Adipose tissue (tissue), 3 donors: ENCODE results near the gene WFIKKN1. TPM values are rescaled to one million over a fixed set of nuclear protein-coding genes. Genes with fewer than 3 reads are reported as not detected.
"Not testable (repeated sequence)": the region's sequence is repeated elsewhere in the genome, so short reads cannot be mapped to it uniquely, and the experiment has no call there.

Experiments
- H3K27ac ChIP-seq: one replicate; pipeline ENCODE4 v1.5.1; 2013; ENCODE audit warnings: low read depth, low read length
- WGBS, 3 donors: extraction: QIAGEN DNeasy Blood & Tissue Kit; methylation state at CpG; one replicate each; pipeline ENCODE4 v1.1.7; 2013; 5-methylcytosine and 5-hydroxymethylcytosine counted together
- polyA plus RNA-seq, 3 donors: library from polyadenylated mRNA; stranded (reverse); fragments of 200-250 nt; gene quantifications; one replicate each; pipeline ENCODE4 v1.2.3, GENCODE V29; 2013
- donor health status: healthy with polysubstance abuse.
- donor health status: Bipolar disorder and iron deficiency.
- donor health status: healthy.

WFIKKN1 gene
- polyA plus RNA-seq, 3 donors, result 0.25 to 0.85 (median 0.67) TPM

DNA sequence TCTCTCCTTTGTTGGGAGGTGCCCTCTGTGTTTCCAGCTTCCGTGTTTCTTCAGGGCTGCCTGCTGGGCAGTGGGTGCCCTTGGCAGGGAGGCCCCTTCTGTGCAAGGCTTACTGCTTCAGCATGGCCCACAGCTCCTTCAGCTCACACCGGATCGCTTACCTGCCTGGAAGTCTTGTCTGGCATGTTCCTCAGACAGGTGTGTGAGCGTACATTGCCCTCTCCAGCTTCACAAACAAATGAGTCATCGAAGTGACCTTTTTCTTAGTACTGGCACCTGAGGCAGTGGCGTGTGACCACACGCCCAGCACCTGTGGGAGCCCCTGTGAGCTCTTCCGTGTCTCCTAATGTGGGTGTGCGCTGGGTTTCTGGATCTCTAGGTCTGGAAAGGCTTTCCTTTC lies 37.4 kb upstream of the WFIKKN1 start:
- WGBS, 3 donors, result 29 to 90% (median 80%) methylated on average over 9 of the region's 9 CpGs
- no peak overlapping the region for H3K27ac ChIP-seq

DNA sequence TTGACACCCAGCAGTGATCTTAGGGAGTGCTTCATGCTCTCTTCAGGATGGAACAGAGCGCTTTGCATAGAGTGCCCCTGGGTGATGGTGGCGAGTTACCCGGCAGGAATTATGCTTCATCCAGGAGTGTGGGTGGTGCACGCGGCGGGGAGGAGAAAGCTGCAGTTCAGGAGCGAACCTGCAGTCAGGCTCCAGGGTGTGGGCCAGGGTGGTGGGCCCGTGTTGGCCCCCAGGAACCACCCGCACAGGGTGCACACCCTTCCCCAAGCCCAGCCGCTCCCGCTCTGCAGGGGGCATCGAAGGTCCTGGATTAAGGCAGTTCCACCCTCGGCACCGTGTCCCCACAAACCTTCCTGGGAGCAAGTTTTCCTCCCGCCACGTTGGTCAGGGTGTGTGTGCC lies 37.0 kb upstream of the WFIKKN1 start:
- WGBS, 3 donors, result 54 to 89% (median 87%) methylated on average over 16 of the region's 16 CpGs
- no peak overlapping the region for H3K27ac ChIP-seq

DNA sequence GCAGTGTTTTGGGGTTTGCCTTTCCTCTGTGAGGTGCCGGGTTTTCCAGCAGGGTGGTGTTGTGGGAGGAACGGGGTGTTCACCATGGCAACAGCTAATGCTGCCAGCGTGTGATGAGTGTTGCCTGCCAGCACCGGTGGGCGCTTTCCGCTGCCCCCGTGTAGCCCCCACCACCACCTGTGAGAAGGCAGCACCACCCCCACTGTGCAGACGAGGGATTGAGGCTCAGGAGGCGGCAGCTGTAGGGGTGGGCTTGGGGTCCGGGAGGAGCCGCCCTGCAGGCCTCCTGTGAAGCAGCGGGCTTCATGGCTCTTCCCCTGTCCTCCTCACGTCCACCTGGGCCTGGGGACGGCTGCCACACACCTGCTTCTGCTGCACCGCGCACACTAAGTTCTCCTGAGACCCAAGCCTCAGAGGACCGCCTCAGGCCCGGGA lies 35.7 kb upstream of the WFIKKN1 start:
- no peak overlapping the region for H3K27ac ChIP-seq
- 73 to 88% (median 87%) methylated on average over 17 to 18 of the region's 18 CpGs for WGBS, 3 donors

- H3K27ac ChIP-seq, result no peak overlapping the region
- 61 to 78% (median 66%) methylated on average over 34 of the region's 34 CpGs for WGBS, 3 donors
Observed at GRCh38 chr16:595942-596735, 34.6 kb upstream of the WFIKKN1 start.

GRCh38 chr16:596736-597060 lies 34.1 kb upstream of the WFIKKN1 start:
- H3K27ac ChIP-seq, result no peak overlapping the region
- 66 to 94% (median 92%) methylated on average over 12 of the region's 12 CpGs for WGBS, 3 donors

DNA sequence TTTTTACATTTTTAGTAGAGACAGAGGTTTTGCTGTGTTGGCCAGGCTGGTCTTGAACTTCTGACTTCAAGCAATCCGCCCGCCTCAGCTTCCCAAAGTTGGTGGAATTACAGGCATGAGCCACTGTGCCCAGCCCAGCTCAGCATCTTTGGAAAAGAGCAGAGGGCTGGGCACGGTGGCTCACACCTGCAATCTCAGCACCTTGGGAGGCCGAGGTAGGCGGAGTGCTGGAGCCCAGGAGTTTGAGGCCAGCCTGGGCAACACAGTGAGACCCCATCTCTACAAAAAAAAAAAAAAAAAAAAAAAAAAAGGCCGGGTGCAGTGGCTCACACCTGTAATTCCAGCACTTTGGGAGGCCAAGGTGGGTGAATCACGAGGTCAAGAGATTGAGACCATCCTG lies 33.1 kb upstream of the WFIKKN1 start:
- WGBS, 3 donors, result 95 to 99% (median 98%) methylated on average over 6 to 7 of the region's 7 CpGs
- H3K27ac ChIP-seq, result not testable (repeated sequence)

- 95 to 97% (median 96%) methylated on average over 39 to 43 of the region's 43 CpGs for WGBS, 3 donors
- no peak overlapping the region for H3K27ac ChIP-seq
Observed at GRCh38 chr16:598823-599739, 31.7 kb upstream of the WFIKKN1 start.

DNA sequence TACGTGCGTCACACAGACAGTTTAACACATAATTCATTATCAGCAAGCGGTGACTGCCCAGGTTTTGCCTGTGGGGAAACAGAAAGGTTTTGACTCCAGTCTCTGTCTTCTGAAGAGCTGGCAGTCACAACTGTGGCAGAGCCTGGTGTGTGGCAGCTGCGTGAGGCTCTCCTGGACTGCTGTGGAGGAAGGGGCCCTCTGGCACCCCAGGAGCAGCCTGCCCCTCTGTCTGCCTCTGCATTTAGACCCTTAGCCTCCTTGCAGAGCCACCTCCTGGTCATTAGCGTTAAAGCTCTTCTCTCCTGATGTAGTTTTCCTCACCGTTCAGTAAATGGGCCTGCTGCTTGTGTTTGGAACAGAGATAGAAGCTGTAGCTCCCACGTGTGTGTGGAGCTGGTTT lies 30.0 kb upstream of the WFIKKN1 start:
- H3K27ac ChIP-seq, result no peak overlapping the region
- 43 to 61% (median 59%) methylated on average over 7 of the region's 7 CpGs for WGBS, 3 donors

DNA sequence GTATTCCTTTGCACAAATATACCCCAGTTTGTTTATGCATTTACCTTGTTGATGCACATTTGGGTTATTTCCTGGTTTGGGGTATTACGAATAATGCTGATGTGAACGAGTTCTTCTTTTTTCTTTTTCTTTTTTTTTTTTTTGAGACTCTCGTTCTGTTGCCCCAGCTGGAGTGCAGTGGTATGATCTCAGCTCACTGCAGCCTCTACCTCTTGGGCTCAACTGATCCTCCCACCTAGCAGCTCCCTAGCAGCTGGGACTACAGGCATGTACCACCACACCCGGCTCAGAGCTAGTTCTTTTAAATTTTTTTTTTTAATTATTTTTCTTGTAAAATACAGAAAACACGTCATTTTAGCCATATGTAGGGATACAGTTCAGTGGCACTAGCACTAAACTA lies 26.9 kb upstream of the WFIKKN1 start:
- H3K27ac ChIP-seq, result no peak overlapping the region
- WGBS, 3 donors, result 68 to 76% (median 74%) methylated on average over 5 of the region's 5 CpGs

GRCh38 chr16:606656-607307 lies 24.0 kb upstream of the WFIKKN1 start:
- 91 to 97% (median 94%) methylated on average over 22 of the region's 22 CpGs for WGBS, 3 donors
- H3K27ac ChIP-seq, result no peak overlapping the region

GRCh38 chr16:608019-608418 lies 22.8 kb upstream of the WFIKKN1 start:
- H3K27ac ChIP-seq, result no peak overlapping the region
- WGBS, 3 donors, result 76 to 83% (median 77%) methylated on average over 10 of the region's 10 CpGs

GRCh38 chr16:609316-609715 lies 21.5 kb upstream of the WFIKKN1 start:
- 88 to 93% (median 90%) methylated on average over 13 of the region's 13 CpGs for WGBS, 3 donors
- H3K27ac ChIP-seq, result no peak overlapping the region

DNA sequence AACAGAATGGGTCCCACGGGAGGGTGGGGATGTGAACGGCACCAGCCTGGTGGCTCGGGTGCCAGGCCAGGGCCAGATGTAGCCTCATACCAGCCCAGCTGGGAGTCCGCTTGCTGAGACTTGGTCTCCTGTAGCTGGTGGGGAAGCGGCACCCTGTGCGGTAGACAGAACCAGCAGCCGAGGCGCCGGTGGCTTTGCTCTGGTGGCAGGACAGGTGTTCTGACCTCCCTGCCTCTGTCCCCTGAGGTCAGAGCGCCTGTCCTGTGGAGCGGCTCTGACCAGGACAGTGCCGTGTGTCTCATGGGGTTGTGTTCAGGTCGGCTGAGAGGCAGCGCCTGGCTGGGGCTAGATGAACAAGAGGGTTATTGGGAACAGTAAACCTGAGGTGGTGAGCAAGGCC lies 20.8 kb upstream of the WFIKKN1 start:
- no peak overlapping the region for H3K27ac ChIP-seq
- 86 to 91% (median 89%) methylated on average over 14 of the region's 14 CpGs for WGBS, 3 donors

- H3K27ac ChIP-seq, result no peak overlapping the region
- 58 to 69% (median 66%) methylated on average over 28 of the region's 28 CpGs for WGBS, 3 donors
Observed at GRCh38 chr16:610513-611381, 20.0 kb upstream of the WFIKKN1 start.

DNA sequence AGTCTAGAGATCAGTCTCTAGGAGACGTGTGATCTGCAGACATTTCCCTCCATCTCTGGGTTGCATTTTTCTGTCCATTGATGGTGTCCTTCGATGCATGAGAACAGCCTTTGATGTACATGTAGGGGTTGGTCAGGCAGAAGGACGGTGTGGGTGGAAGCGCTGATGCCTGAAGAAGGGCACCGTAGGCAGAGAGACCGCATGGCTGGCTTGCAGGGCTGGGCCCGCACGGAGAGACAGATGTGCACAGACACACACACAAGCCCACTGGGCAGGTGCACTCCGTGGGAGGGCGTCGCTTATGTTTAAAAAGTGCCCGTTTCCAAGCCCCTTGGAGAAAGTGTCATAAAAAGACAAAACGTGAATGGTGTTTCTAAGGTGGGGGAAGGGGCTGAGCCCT lies 15.7 kb upstream of the WFIKKN1 start:
- WGBS, 3 donors, result 86 to 96% (median 94%) methylated on average over 13 of the region's 13 CpGs
- no peak overlapping the region for H3K27ac ChIP-seq

DNA sequence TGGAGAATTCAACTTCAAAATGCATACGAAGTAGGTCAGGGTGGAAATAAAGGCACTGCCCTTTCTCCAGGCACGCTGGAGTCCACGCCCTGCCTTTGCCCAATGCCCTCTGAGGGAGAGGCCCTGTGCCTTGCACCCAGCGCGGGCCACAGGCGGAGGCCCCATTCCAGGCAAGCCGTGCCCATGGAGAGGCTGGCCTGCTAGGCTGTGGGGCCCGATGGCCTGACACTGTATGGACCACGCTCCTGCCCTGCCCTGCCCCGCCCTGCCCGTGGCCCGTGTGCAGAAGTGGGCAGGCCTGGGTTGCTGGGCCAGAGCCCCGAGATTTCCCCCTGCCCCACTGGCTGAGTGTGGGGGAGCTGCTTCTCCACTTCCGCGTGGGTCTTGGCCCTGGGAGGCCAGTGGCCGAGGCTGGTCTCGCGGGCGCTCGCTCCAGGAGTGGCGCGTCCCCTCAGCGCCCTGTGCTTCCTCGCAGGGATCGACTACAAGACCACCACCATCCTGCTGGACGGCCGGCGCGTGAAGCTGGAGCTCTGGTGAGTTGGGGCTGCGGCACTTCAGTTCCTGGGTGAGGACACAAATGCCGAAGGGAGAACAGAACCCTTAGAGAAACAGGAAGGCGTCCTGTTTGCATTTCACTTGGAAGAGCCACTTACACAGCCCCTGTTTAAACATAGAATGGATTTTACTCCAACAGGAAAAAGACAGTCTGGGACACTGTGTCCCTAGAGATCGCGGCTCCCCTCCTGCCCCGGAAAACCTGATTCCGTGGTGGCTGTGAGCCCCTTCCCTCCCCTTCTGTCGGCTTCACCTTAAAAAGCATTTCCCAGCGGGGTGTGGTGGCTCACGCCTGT lies 13.8 kb upstream of the WFIKKN1 start:
- 92 to 95% (median 94%) methylated on average over 39 of the region's 39 CpGs for whole genome bisulfite sequencing, 3 donors
- H3K27ac ChIP-seq, result no peak overlapping the region

- H3K27ac ChIP-seq, result no peak overlapping the region
- 90 to 92% (median 91%) methylated on average over 16 of the region's 16 CpGs for WGBS, 3 donors
Observed at GRCh38 chr16:617855-618254, 12.9 kb upstream of the WFIKKN1 start.
